ENCODE results near the gene SLC1A3.

SLC1A3 gene

DNA sequence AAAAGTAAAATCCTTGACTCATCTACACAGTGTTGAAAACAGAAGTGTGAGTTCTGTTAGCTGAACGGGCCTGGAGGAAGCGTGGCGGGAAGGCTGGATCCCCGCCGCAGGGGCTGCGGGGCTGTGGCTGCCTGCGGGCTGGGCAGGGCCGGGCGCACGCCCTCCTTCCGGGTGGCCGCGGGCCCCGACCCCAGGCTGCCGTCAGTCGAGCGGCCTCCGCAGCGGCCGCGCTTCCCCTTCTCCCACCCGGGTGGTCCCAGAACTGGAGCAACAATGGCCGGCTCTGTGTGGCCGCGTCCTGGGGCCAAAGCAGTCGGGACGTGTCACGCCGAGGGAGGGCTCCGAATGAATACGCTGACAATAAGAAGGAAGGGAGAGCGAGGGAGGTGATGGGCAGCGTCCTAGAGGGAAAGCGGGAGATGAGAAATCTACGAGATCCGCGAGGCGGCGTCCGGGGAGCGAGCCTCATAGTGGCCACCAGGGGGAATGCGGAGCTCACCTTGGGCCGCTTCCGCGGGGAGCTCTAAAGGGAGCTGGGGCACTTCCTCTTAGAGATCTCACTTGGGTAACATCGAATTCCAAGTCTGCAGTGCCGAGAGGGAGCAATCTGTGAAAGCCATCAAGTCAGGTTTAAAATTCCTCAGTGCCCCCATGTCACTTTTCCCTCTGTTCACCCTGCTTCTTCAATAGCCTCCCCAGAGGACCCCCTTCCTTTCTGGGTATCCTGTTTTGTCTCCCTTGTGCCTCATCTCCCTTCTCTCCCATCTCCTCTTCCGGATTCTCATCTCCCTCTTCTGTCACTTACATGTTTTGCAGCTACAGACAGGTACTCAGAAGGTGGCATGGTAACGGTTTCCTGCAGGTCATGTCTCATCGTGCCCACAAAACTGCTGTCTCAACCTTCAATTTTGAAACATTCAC lies 83.9 kb downstream of the SLC1A3 start:
- DNase-seq = peak; percentile 63

- no peak for DNase-seq
These were observed 84.8 kb downstream of the SLC1A3 start for GRCh38 chr5:36691226-36691625.

DNA sequence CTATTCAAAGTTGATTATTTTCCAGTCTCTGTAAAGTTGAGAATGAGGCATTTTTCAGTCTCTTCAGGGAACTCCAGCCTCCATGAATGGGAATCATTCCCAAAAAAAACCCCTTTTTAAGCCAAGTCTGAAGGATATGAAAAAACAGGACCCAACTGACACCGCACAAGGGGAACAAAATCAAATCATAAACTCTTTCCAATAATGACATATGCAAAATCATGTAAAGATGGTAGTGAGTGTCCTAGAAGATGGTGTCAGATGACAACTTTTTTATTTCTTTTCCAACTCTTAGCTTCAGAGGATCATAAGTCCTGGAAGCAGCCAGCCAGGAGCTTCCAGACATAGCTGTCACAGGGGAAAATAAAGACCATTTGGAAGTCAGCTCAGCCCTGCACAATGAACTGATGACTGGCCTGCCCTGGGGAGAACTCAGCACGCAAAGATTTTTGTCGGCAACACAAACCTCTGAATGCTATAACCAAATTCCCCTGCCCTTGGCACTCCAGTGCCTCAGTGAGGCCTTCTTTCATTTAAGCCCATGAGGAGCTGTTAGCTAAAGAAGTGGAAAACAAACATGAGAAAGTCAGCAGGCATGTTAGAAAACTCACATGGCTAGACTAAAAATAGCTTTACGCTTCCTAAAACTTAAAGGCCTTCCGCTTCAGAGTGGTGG lies 85.4 kb downstream of the SLC1A3 start:
- no peak for DNase-seq

DNA sequence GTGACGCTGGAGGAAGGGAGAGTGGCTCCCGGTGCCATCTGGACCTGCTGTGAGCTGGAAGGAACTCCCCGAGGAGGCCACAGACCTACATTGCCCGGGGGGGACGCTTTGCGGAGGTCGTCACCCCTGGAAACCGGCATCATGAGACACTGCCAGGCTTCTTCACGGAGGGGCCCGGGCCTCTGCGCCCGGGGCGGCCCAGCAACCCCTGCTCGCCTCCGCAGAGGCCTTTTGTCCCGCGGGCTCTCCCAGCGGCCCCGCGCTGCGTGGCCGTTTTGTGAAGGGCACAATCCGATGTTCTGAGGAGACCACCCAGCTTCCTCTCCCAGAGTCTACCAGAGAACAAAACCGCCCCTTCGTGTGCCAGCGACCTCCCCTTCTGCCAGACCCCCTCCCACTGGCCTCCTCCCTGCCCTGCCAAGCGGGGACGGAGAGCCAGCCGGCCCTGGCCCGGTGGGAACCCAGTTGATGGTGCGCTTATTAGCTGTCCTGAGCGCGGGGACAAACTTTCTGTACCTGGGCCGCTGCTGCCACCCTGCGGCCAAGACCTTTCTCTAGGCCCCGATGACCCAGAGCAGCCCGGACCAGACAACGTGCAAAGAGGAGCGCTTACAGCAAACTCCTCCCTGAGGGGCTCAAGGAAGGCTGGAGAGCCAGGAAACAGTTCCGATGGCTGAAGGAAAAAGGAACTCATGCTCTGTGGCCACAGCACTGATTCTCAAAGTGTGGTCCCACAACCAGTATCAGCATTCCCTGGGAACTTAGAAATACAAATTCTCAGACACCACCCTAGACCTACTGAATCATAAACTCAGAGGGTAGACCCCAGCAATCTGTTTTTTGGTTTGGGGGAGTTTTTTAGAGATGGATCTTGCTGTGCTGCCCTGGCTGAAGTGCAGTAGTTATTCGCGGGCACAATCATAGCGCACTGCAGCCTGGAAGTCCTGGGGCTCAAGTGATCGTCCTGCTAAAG lies 86.7 kb downstream of the SLC1A3 start:
- DNase-seq = peak; percentile 44

- no peak for DNase-seq
These were observed 87.9 kb downstream of the SLC1A3 start for GRCh38 chr5:36694351-36694750.

- DNase-seq = no peak
These were observed 89.8 kb downstream of the SLC1A3 start for GRCh38 chr5:36696059-36696673.

- DNase-seq = no peak
These were observed 91.6 kb downstream of the SLC1A3 start for GRCh38 chr5:36698031-36698430.

DNA sequence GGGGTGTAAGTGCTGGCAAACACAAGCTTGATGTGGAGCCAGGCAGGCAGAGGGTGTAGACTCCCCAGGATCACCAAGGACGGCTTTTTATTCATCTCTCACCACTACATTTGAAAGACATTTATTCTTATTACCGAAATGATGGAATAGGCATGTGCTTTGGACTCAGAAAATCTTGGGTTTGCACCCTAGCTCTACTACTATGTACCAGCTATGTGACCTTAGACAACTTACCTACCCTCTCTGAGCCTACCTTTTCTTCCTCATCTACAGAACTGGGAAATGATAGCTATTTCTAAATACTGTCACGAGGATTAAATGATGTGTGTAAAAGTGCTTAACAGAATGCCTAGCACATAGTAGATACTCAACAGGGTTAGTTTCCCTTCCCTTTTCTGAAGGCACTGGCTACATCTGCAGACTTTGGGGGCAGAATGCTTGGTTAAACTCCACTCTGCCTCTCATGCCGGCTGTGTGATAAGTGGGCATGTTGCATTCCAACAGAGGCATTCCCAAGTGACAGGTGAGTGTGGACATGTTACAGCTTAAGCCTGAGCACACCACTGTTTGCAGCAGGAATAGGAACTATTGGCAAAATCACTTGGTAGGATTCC lies 94.8 kb downstream of the SLC1A3 start:
- DNase-seq = no peak

GRCh38 chr5:36703245-36703860 lies 96.9 kb downstream of the SLC1A3 start:
- no peak for DNase-seq

DNA sequence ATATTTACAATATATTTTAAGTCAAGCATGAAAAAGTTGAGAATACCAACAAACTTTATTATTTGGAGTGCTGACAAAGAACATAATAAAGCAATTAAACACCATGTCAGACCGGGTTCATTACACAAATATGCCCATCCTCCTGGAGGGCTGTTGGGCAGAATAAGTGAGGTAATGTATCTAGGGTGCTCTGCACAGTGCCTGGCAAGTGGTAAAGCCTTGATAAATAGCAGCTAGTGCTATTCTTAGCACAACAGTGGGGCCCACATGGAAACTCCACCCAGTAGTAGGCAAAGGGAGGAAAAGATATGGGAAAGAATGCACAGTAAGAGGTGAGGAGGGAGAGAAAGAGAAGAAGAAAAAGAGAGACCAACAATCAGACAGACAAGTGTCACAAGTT lies 97.7 kb downstream of the SLC1A3 start:
- DNase-seq = no peak

- no peak for DNase-seq
These were observed 98.6 kb downstream of the SLC1A3 start for GRCh38 chr5:36705055-36705454.

- no peak for DNase-seq
These were observed 100.3 kb downstream of the SLC1A3 start for GRCh38 chr5:36706662-36707061.

- DNase-seq = no peak
These were observed 102.6 kb downstream of the SLC1A3 start for GRCh38 chr5:36708996-36709395.

GRCh38 chr5:36710039-36710438 lies 103.6 kb downstream of the SLC1A3 start:
- no peak for DNase-seq

DNA sequence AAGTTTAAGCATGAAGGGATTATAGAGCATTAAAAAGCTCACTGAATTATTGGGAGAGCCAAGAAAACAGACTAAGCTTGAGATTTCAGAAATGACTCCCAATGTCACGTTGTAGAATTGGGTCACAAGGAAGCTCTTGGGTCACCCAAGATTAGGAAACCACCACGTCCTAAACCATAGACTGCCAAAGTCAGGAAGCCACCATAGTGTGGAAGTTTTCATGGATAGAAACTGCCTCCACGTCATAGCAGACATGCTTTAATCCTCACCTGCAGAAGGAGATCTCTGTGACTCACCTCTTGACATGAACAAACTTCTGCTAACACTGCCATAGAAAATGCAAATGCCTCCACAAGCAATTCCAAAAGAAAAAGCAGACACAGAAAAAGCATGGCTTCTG lies 106.3 kb downstream of the SLC1A3 start:
- DNase-seq = no peak

DNA sequence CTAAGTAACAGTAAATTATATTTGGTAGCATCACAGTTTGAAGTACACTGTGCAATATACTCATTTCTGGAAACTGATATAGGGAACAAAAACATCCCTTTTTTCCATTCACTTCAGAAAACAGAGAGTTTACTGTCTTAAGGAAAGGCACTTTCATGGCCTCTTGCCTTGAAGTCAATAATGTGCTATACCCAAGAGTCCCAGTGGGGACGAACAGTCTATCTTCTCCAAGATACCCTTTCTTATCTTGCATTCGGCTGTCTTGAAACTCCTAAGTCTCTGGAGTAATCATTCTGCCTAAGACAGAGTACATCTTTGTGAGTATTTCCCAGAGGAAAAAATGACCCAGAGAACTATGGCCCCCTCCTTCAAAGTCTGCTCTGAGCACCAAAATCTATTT lies 107.1 kb downstream of the SLC1A3 start:
- DNase-seq = no peak

GRCh38 chr5:36717131-36717695 lies 110.8 kb downstream of the SLC1A3 start:
- no peak for DNase-seq

DNA sequence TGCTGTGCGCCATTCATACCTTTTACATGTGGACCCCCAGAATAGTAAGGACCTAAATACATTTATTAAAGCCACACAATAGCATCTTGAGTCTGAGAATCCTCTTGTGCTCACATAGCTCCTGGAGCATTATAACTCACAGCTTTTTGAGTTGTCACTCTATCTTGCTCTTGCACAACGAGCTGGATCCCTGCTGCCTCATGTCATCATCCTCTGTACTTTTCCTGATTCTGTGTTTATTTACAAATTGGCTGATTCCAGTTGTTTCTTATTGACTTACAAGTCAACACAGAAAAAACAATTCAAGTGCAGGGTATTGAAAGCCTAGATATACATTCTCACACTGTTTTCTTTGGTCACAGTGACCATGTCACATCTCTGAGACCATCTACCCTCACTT lies 112.9 kb downstream of the SLC1A3 start:
- no peak for DNase-seq

DNA sequence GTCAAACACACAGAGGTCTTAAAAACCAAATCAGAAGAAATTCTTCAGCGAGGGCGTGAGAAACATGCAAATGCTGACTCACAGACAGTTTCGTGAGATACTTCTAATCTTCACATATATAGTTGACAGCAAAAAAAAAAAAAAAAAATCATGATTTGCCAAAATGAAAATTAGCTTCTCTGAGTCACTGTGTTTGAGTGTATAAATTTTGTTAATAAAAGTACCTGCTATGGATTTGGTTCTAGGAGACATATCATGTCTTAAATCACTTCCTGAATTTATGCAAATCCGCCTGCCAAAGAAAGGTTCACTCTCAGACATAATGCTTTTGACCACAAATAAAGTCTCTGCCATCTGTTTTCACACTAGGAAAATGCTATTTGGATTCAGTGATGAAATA lies 114.3 kb downstream of the SLC1A3 start:
- no peak for DNase-seq

DNA sequence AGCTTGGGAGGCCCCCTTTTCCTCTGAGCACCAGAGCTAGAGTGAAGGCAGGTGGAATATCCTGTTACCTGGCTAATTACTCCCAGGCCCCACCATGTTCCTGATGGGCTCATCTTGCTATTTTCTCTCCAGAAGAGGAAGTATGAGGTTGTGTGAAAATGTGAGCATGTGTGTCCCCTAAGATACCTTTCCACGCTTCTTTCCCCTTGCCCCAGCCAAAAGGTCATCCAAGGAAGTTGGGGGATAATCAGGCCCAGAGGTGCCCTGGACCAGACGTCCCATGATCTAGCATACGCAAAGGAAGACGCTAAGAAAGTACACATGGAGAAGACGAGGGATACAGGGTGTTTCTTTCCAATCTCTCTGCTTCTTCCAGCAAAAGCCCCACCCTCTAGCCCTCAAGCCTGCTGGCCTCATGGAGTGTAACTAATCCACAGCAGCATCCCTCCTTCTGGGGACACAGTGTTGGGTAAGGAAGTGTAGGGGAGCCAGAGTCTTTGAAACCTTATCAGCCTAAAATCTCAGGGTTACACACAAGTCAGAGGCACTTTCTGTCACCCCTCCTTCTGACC lies 115.3 kb downstream of the SLC1A3 start:
- DNase-seq = no peak

- no peak for DNase-seq
These were observed 116.5 kb downstream of the SLC1A3 start for GRCh38 chr5:36722900-36723299.

Data from activated CD4-positive, CD25-positive, alpha-beta regulatory T cell treated with anti-CD3 and anti-CD28 coated beads, Interleukin-2, amount 50 U/mL, for 72 hours (primary cell).